Activated T-helper 2 cell treated with anti-CD3 and anti-CD28 coated beads, Interferon-gamma antibody, Interleukin-2, Interleukin-4, amounts not matched to agents 10 μg/mL and 5 μg/mL and 100 μg/mL, durations not matched to agents 14 hours and 24 hours and 36 hours (primary cell): ENCODE results near the gene DHX30. TPM values are rescaled to one million over a fixed set of nuclear protein-coding genes. Genes with fewer than 3 reads are reported as not detected.

ENCODE experiments used
- total RNA-seq: library from RNA; stranded (reverse); gene quantifications from 2 replicates; pipeline ENCODE4 v1.2.3, GENCODE V29; 2022

Gene DHX30
- total RNA-seq, 1 donor from 2014 or later: 123 TPM

Other genes starting within 250 kb of the DHX30 start
- 1.1 and 1.7 TPM in 2 replicates for gene CSPG5, start 224.3 kb upstream of the DHX30 start, total RNA-seq
- 150 and 166 TPM in 2 replicates for gene SMARCC1, start 21.2 kb upstream of the DHX30 start, total RNA-seq
- 144 and 155 TPM in 2 replicates for gene MAP4, start 213.3 kb downstream of the DHX30 start, total RNA-seq